HG02642 (cell line): ENCODE results near the gene PDGFRB.

Source experiments
- ATAC-seq: cut with Tn5 transposase; IDR thresholded peaks from one replicate; pipeline ENCODE4 v1.9.1; 2021; ENCODE audit warnings: mild to moderate bottlenecking; ENCODE audit not compliant: unreplicated experiment, poor library complexity

The PDGFRB gene

GRCh38 chr5:150070821-150071220 lies 84.8 kb downstream of the PDGFRB start:
- ATAC-seq = no peak

GRCh38 chr5:150069672-150070627 lies 85.7 kb downstream of the PDGFRB start:
- no peak for ATAC-seq

- ATAC-seq = no peak
Measured at GRCh38 chr5:150068961-150069645, 86.5 kb downstream of the PDGFRB start.

GRCh38 chr5:150068472-150068871 lies 87.2 kb downstream of the PDGFRB start:
- ATAC-seq = no peak

- ATAC-seq = no peak
Measured at GRCh38 chr5:150068071-150068470, 87.6 kb downstream of the PDGFRB start.

GRCh38 chr5:150067405-150067960 lies 88.2 kb downstream of the PDGFRB start:
- ATAC-seq = no peak

- ATAC-seq = no peak
Measured at GRCh38 chr5:150066901-150067396, 88.7 kb downstream of the PDGFRB start.

GRCh38 chr5:150066436-150066835 lies 89.2 kb downstream of the PDGFRB start:
- ATAC-seq = no peak

GRCh38 chr5:150065886-150066285 lies 89.8 kb downstream of the PDGFRB start:
- no peak for ATAC-seq

GRCh38 chr5:150065346-150065745 lies 90.3 kb downstream of the PDGFRB start:
- no peak for ATAC-seq

- ATAC-seq = no peak
Measured at GRCh38 chr5:150064681-150065220, 90.9 kb downstream of the PDGFRB start.
